SH-SY5Y (cell line): ENCODE results near the gene DAPK1.

ENCODE experiments used
- GATA2 ChIP-seq: IDR thresholded peaks from 2 replicates; pipeline ENCODE4 v1.6.1; 2011; ENCODE audit warnings: mild to moderate bottlenecking, low read depth, low read length
- GATA3 ChIP-seq: IDR thresholded peaks from 2 replicates; pipeline ENCODE4 v1.6.1; 2011; ENCODE audit warnings: low read depth, mild to moderate bottlenecking, low read length, moderate library complexity

GRCh38 chr9:87612536-87612935 is 114.9 kb downstream of the DAPK1 start:
- TF ChIP-seq GATA2 (no peak), GATA3 (no peak)
